B cell (primary cell): ENCODE data around the gene ARNT2.

Source experiments
- EZH2 ChIP-seq: IDR thresholded peaks from 2 replicates; pipeline ENCODE4 v1.6.1; 2012; ENCODE audit warnings: borderline replicate concordance, low read depth, mild to moderate bottlenecking, moderate library complexity, low read length; ENCODE audit not compliant: insufficient read depth, poor library complexity, severe bottlenecking
- TF ChIP-seq, protein P1 (sequence below): fragments of 200-600 bp; IDR thresholded peaks from one replicate; pipeline ENCODE4 v1.8.0; 2022; ENCODE audit warnings: antibody characterized with exemption, mild to moderate bottlenecking

DNA sequence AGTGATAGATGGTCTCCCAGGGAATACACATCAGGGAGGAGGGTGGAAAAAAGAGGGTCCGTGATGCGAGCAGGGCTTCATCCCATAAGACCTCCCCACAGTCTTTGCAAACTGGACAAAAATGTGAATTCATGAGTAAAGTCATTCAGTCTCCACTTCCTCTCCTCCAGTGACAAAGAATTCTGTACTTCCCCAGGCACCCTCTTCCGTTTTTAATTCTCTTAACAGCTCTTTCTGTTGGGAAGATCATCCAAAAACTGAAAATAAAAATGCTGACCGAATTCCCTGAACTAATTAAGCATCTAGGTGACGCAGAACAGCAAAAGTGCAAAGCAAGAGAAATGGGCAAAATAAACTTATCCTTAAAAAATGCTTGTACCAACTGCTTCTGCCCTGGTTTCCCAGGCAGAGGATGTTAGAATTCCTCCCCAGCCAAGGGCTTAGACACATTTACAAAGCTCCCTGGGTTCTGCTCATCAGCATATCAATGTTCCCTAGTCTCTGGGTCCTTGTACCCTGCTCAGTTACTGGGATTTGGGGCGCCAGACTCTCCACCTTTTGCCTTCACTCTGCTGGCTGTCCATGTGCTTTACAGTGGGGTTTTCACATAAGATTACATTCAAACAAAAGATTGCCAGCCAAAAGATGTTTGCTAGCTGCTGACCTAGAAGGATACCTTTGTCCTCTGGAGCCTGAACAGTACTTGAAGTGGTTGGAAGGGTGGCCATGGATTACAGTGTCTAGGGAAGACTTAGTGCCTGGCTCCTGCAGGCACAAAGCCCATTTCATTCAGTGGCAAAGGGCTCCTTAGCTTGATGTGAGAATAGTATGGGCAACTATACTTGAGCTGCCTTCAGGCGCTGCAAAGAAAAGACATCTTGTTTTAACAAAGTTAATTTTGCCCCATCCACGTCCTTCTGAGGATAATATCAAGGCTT is 69.4 kb downstream of the ARNT2 start:
- TF ChIP-seq, protein P1, sequence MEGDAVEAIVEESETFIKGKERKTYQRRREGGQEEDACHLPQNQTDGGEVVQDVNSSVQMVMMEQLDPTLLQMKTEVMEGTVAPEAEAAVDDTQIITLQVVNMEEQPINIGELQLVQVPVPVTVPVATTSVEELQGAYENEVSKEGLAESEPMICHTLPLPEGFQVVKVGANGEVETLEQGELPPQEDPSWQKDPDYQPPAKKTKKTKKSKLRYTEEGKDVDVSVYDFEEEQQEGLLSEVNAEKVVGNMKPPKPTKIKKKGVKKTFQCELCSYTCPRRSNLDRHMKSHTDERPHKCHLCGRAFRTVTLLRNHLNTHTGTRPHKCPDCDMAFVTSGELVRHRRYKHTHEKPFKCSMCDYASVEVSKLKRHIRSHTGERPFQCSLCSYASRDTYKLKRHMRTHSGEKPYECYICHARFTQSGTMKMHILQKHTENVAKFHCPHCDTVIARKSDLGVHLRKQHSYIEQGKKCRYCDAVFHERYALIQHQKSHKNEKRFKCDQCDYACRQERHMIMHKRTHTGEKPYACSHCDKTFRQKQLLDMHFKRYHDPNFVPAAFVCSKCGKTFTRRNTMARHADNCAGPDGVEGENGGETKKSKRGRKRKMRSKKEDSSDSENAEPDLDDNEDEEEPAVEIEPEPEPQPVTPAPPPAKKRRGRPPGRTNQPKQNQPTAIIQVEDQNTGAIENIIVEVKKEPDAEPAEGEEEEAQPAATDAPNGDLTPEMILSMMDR, result no peak
- no peak for TF ChIP-seq EZH2
